HepG2 (cell line): ENCODE results near the gene ZDHHC3.

Experiments used
- POLR2A ChIP-seq, 2 experiments: IDR thresholded peaks; 2 replicates each; pipeline ENCODE4 v1.6.1; 2011; ENCODE audit warnings: low read depth in 2 of 2, low read length in 2 of 2, mild to moderate bottlenecking in 1 of 2, moderate library complexity in 1 of 2; ENCODE audit not compliant: insufficient read depth in 1 of 2
- SMC3 ChIP-seq: IDR thresholded peaks from 2 replicates; pipeline ENCODE4 v1.6.1; 2011; ENCODE audit warnings: low read length, improper control_type of control experiment
- YY1 ChIP-seq: IDR thresholded peaks from 2 replicates; pipeline ENCODE4 v1.6.1; 2011; ENCODE audit warnings: low read length, low read depth, moderate library complexity, mild to moderate bottlenecking; ENCODE audit not compliant: insufficient read depth, insufficient replicate concordance
- TF ChIP-seq, protein P1 (sequence below), 2 experiments: IDR thresholded peaks; 2 replicates each; pipeline ENCODE4 v1.6.1; 2011 to 2012; ENCODE audit warnings: low read length in 2 of 2, borderline replicate concordance in 1 of 2, low read depth in 1 of 2, mild to moderate bottlenecking in 1 of 2, moderate library complexity in 1 of 2

DNA sequence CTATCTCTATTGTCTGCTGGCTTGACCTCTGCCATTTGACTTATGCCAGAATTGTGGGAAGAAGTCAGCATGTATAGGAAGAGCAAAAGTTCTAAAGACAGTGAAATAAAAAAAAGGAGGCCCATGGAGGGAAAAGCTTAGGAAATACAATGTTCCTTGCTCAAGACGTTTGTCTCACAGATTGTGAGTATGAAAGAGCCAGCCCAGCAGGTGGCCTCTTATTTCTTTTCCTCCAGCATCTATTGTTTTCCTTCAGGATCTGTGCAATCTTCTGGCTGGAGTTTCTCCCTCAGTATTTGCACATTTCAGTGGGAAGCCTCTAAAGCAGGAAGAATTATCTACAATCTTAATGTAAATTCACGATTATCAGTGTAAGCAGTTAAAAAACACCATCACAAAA, 43.7 kb downstream of the ZDHHC3 start:
- TF ChIP-seq, protein P1, sequence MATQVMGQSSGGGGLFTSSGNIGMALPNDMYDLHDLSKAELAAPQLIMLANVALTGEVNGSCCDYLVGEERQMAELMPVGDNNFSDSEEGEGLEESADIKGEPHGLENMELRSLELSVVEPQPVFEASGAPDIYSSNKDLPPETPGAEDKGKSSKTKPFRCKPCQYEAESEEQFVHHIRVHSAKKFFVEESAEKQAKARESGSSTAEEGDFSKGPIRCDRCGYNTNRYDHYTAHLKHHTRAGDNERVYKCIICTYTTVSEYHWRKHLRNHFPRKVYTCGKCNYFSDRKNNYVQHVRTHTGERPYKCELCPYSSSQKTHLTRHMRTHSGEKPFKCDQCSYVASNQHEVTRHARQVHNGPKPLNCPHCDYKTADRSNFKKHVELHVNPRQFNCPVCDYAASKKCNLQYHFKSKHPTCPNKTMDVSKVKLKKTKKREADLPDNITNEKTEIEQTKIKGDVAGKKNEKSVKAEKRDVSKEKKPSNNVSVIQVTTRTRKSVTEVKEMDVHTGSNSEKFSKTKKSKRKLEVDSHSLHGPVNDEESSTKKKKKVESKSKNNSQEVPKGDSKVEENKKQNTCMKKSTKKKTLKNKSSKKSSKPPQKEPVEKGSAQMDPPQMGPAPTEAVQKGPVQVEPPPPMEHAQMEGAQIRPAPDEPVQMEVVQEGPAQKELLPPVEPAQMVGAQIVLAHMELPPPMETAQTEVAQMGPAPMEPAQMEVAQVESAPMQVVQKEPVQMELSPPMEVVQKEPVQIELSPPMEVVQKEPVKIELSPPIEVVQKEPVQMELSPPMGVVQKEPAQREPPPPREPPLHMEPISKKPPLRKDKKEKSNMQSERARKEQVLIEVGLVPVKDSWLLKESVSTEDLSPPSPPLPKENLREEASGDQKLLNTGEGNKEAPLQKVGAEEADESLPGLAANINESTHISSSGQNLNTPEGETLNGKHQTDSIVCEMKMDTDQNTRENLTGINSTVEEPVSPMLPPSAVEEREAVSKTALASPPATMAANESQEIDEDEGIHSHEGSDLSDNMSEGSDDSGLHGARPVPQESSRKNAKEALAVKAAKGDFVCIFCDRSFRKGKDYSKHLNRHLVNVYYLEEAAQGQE (IDR thresholded peaks at IDR 0.05; ENCODE audit: borderline replicate concordance in 1 of 2, low read depth in 1 of 2, low read length in 2 of 2), result no peak
- no peak for TF ChIP-seq SMC3
- TF ChIP-seq YY1, result no peak
- TF ChIP-seq POLR2A (IDR thresholded peaks at IDR 0.05; ENCODE audit: insufficient read depth in 1 of 2, low read depth in 2 of 2, low read length in 2 of 2), result no peak
